Testis (tissue), 2 donors: ENCODE results near the gene ITLN2.
"Not testable (repeated sequence)": the region's sequence is repeated elsewhere in the genome, so short reads cannot be mapped to it uniquely, and the experiment has no call there.

Experiments
- POLR2A ChIP-seq: fragments of 450-650 bp; IDR thresholded peaks from one replicate; pipeline ENCODE4 v1.6.1; 2017; ENCODE audit warnings: antibody characterized with exemption, mild to moderate bottlenecking, moderate library complexity
- TF ChIP-seq, protein P1 (sequence below), 3 experiments: fragments of 450-650 bp in 2 of 3; fragments of 200-600 bp in 1 of 3; sonication (generic) in 1 of 3; IDR thresholded peaks; one replicate each; pipeline ENCODE4 v1.5.1; 2016 to 2019; ENCODE audit warnings: antibody characterized with exemption in 3 of 3, mild to moderate bottlenecking in 2 of 3, moderate library complexity in 1 of 3

DNA sequence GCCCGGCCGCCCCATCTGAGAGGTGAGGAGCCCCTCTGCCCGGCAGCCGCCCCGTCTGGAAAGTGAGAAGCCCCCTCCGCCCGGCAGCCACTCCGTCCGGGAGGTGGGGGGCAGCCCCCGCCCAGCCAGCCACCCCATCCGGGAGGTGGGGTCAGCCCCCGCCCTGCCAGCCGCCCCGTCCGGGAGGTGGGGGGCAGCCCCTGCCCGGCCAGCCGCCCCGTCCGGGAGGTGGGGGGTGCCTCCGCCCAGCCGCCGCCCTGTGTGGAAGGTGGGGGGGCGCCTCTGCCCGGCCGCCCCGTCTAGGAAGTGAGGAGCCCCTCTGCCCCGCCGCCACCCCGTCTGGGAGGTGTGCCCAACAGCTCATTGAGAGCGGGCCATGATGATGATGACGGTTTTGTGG is 21.3 kb downstream of the ITLN2 start:
- TF ChIP-seq, protein P1, sequence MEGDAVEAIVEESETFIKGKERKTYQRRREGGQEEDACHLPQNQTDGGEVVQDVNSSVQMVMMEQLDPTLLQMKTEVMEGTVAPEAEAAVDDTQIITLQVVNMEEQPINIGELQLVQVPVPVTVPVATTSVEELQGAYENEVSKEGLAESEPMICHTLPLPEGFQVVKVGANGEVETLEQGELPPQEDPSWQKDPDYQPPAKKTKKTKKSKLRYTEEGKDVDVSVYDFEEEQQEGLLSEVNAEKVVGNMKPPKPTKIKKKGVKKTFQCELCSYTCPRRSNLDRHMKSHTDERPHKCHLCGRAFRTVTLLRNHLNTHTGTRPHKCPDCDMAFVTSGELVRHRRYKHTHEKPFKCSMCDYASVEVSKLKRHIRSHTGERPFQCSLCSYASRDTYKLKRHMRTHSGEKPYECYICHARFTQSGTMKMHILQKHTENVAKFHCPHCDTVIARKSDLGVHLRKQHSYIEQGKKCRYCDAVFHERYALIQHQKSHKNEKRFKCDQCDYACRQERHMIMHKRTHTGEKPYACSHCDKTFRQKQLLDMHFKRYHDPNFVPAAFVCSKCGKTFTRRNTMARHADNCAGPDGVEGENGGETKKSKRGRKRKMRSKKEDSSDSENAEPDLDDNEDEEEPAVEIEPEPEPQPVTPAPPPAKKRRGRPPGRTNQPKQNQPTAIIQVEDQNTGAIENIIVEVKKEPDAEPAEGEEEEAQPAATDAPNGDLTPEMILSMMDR (IDR thresholded peaks at IDR 0.05), result not testable (repeated sequence)
- TF ChIP-seq POLR2A, result not testable (repeated sequence)
